Hematopoietic multipotent progenitor cell treated with erythropoietin and hydrocortisone succinate and interleukin-3 and kit ligand, for 15 days (in vitro differentiated cells): Measurements from ENCODE around the gene CACNA2D3.
"Not testable (repeated sequence)": the region's sequence is repeated elsewhere in the genome, so short reads cannot be mapped to it uniquely, and the experiment has no call there.

Source experiments
- DNase-seq: peaks from one replicate; pipeline ENCODE4 v3.0.0-alpha.2; 2015; ENCODE audit warnings: low spot score

Gene CACNA2D3

GRCh38 chr3:54122324-54123002 lies at the start of gene CACNA2D3:
TSS of gene CACNA2D3 (plus strand) at chr3:54122552.
- no peak for DNase-seq

DNA sequence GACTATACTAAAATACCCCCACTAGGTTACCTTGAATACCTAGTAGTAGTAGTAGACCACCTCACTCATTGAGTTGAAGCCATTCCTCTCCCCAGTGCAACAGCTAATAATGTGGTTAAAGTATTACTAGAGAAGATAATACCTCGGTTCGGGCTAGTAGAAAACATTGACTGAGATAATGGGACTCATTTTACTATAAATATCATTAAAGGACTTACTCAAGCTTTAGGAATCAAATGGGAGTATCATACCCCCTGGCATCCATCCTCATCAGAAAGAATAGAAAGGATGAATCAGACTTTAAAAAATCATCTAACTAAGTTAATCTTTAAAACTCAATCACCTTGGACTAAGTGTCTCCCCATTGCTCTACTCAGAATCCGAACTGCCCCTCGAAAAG lies 49.0 kb upstream of the CACNA2D3 start:
- no peak for DNase-seq

GRCh38 chr3:54079314-54079713 lies 43.0 kb upstream of the CACNA2D3 start:
- no peak for DNase-seq

- no peak for DNase-seq
These were observed 42.5 kb upstream of the CACNA2D3 start for GRCh38 chr3:54079730-54080325.

- no peak for DNase-seq
These were observed 38.4 kb upstream of the CACNA2D3 start for GRCh38 chr3:54083921-54084320.

- no peak for DNase-seq
These were observed 36.4 kb upstream of the CACNA2D3 start for GRCh38 chr3:54085936-54086335.

GRCh38 chr3:54086652-54087405 lies 35.5 kb upstream of the CACNA2D3 start:
- no peak for DNase-seq

GRCh38 chr3:54087581-54088410 lies 34.6 kb upstream of the CACNA2D3 start:
- DNase-seq = no peak

GRCh38 chr3:54093491-54094248 lies 28.7 kb upstream of the CACNA2D3 start:
- DNase-seq = no peak

DNA sequence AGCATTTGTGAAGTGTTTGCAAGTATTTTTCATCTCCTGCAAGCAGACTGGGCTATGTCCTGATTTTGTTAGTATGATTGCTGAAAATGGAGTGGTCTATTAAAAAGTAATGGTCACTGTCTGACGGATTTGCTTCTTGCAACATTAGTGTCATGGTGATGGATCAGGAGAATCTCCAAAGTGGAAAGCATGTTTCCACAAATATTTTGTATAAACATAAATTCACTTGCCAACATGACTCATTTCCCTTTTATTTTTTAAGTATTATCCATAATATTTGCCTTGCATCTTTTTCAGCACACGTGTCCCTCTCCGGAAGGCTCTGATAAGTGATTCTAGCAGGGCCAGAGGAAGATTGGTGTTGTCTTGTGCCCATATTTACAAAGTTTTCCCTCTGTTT lies 27.4 kb upstream of the CACNA2D3 start:
- no peak for DNase-seq

DNA sequence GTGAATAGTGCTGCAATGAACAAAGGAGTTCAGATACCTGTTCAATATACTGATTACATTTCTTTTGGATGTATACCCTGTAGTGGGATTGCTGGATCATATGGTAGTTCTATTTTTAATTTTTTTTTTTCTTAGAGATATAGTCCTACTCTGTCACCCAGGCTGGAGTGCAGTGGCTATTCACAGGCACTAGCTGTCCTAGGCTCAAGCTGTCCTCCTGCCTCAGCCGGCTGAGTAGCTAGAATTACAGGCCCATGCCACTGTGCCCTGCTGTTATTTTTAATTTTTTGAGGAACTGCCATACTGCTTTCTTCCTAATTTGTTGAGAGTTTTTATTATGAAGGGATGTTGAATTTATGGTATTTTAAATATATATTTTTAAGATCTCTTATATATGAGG lies 23.0 kb upstream of the CACNA2D3 start:
- no peak for DNase-seq

DNA sequence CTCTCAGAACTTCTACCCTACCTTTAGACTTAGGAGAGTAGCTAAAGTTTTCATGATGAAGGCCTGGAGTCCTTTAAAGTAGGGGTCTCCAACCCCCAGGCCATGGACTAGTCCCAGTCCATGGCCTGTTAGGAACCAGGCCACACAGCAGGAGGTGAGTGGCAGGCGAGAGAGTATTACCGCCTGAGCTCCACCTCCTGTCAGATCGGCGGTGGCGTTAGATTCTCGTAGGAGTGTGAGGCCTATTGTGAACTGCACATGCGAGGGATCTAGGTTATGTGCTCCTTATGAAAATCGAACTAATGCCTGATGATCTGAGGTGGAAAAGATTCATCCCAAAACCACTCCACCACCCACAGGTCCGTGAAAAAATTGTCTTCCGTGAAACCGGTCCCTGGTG lies 18.3 kb upstream of the CACNA2D3 start:
- DNase-seq = no peak

- DNase-seq = not testable (repeated sequence)
These were observed 6.2 kb upstream of the CACNA2D3 start for GRCh38 chr3:54116129-54116528.

- DNase-seq = no peak
These were observed 1.5 kb upstream of the CACNA2D3 start for GRCh38 chr3:54120657-54121413.

GRCh38 chr3:54121414-54122323 lies 683 bp upstream of the CACNA2D3 start:
- DNase-seq = no peak

DNA sequence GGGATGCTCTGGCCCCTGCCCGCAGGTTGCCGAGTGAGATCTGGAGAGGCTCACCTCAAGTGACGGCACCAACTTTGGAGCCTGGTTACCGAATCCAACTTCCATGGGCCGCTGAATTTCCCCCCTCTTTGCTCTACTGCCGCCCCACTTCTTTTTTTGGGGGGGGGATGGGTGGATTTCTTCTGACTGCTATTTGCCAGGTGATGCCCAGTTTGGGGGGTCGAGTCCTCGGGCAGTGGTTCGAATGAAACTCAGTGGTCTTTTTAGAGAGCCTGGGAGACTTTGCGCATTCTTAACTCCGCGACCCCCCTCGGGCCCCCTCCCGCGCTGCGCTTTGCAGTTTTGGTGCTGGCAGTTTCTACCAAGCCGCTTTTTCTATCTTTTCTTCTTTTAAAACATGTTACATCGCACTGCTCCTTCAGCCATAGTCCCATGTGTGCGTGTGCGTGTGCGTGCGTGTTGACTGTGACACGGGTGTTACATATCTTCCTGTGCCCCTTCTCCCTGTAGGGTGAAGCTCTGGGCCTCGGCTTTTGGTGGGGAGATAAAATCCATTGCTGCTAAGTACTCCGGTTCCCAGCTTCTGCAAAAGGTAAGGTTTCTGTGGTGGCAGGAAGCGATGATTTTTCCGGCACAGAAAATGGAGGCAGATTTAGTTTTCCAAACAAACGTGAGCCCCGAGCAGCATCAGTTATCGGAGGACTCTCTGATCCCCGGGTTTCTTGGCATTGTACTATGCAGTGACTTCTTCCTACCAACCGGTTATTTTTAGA lies 837 bp downstream of the CACNA2D3 start:
- no peak for DNase-seq

DNA sequence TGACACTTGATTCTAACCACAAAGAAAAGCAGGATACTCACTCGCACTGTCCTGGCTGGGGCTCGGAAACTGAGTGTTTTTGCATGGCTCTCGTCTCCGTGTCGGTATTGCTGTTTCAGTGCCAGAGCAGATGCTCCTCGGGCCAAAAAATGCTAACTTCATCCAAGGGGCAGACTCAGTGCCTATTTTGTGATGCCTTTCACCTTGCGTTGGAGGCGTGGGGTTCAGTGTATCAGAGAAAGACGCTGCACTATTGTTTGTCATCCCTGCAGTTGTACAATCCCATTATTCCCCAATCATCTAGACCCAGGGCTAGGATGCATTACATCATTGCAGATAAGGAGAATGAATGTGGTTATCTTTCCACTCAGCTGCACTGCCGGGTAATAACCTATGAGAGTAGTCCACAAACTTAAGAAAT lies 1.4 kb downstream of the CACNA2D3 start:
- no peak for DNase-seq

DNA sequence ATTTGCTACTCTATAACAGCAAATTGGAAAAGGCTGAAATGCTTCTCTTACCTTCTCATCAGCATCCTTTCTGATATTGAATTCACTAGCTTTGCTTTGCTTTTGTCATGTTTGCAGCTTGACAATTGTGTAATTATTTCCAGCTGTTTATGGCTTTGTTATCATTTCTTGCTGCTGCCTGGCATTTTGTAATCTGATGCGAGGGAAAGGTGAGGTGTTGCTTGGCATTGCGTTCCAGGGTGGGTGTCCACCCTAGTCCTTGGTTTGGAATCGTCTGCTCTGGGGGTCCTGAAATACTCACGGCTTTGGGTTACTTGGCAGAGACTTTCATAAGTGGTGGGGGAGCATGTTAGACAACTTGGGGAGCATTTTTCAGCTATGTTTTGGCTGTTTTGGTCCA lies 2.9 kb downstream of the CACNA2D3 start:
- DNase-seq = no peak

GRCh38 chr3:54126551-54126950 lies 4.2 kb downstream of the CACNA2D3 start:
- DNase-seq = no peak
